ENCODE data around the gene ME1.

DNA sequence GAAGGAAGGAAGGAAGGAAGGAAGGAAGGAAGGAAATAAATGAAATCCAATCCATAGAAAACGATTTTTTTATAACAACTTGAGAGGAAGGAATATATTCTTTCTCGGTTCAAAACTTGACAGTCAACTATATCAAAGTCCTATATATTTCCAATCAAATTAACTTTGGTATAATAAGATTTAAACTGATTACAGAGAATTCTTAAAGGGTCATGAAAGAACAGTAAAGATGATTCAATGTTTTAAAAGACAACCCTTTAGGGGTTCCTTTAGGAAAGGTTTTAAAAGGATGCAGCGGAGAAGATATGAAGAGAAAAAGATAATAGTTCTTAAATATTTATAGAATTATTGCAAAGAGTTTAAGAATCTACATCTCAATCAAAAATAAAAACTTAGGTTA is 61.2 kb downstream of the ME1 start:
- no peak for TF ChIP-seq EZH2 (IDR thresholded peaks at IDR 0.05)
- TF ChIP-seq POLR2A (IDR thresholded peaks at IDR 0.05; ENCODE audit: borderline replicate concordance, extremely low read depth, insufficient read depth, insufficient read length) = no peak
- no peak for TF ChIP-seq CTCF (IDR thresholded peaks at IDR 0.05 in 2 of 3, conservative IDR thresholded peaks at IDR 0.05 in 1 of 3; ENCODE audit: borderline replicate concordance in 1 of 3, insufficient read depth in 1 of 3, low read depth in 2 of 3, low read length in 2 of 3)
- no peak for TF ChIP-seq POLR2AphosphoS5 (IDR thresholded peaks at IDR 0.05; ENCODE audit: low read depth, low read length)
- no peak for TF ChIP-seq JUND (IDR thresholded peaks at IDR 0.05)
